ENCODE data around the gene SMAD1.

SMAD1 gene

DNA sequence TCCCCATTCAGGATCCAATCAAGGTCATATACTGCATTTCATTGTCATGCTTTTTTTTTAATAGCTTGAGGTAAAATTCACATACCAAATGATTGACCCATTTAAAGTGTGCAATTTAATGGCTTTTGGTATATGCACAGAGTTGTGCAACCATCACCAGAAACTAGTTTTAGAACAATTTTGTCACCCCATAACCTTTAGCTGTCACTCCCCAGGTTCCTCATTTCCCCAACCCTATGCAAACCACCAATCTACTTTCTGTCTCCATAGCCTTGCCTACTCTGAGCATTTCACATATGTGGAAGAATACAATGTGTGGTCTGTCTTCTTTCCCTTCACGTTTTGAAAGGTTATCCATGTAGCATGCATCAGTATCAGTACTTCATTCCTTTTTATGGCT is 1.4 kb upstream of the SMAD1 start:
- TF ChIP-seq, protein P1, sequence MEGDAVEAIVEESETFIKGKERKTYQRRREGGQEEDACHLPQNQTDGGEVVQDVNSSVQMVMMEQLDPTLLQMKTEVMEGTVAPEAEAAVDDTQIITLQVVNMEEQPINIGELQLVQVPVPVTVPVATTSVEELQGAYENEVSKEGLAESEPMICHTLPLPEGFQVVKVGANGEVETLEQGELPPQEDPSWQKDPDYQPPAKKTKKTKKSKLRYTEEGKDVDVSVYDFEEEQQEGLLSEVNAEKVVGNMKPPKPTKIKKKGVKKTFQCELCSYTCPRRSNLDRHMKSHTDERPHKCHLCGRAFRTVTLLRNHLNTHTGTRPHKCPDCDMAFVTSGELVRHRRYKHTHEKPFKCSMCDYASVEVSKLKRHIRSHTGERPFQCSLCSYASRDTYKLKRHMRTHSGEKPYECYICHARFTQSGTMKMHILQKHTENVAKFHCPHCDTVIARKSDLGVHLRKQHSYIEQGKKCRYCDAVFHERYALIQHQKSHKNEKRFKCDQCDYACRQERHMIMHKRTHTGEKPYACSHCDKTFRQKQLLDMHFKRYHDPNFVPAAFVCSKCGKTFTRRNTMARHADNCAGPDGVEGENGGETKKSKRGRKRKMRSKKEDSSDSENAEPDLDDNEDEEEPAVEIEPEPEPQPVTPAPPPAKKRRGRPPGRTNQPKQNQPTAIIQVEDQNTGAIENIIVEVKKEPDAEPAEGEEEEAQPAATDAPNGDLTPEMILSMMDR (IDR thresholded peaks at IDR 0.05; ENCODE audit: insufficient read depth, low read depth, low read length, missing control alignments): no peak
- H3K4me3 ChIP-seq (ENCODE audit: low read depth, low read length): no peak overlapping the region
- DNase-seq (ENCODE audit: low read depth): peak; percentile 48

- TF ChIP-seq, protein P1 (IDR thresholded peaks at IDR 0.05; ENCODE audit: insufficient read depth, low read depth, low read length, missing control alignments): no peak
- no peak for DNase-seq (ENCODE audit: low read depth)
- H3K4me3 ChIP-seq (ENCODE audit: low read depth, low read length): peak overlapping the region; percentile 64
Observed at GRCh38 chr4:145481942-145482208, 222 bp downstream of the SMAD1 start.

DNA sequence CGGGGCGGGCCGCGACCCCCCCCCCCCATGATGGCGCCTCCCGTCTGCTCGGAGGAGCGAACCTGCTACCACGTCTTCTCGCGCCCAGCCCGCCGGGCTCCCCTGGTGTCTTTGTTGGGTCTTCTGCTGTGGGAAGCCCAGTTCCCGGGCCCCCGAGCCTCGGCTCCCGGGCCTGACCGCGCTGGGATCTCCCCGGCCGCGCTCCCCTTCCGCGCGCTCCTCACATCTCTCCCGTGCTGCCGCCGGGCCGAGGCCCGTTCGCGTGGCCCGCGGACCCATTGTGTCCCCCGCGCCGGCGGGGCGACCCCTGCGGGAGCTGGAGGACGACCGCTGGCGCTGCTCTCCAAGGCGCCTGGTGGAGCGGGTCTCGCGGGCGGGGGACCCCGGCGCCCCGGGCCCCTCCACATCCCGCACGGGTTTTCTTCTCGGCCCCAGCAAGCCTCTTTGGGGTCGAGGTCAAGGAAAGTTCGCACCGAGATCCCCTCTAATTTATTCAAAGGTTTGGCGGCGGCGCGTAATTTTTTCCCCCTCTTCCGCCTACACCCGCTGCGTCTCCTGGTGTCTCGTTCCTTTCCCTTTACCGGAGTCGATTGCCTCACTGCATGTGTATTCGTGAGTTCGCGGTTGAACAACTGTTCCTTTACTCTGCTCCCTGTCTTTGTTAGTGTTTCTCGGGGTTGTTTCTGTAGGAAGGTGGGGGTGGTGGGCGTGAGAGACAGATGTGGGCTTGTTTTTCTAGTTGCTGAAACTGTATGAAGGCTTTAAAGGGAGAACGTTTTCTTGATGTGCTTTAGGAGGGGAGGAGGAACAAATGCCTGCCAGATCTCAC is 770 bp downstream of the SMAD1 start:
- peak; percentile 68 for DNase-seq (ENCODE audit: low read depth)
- H3K4me3 ChIP-seq (ENCODE audit: low read depth, low read length): peak overlapping the region; percentile 64
- TF ChIP-seq, protein P1 (IDR thresholded peaks at IDR 0.05; ENCODE audit: insufficient read depth, low read depth, low read length, missing control alignments): no peak

GRCh38 chr4:145483514-145483913 is 1.9 kb downstream of the SMAD1 start:
- TF ChIP-seq, protein P1 (IDR thresholded peaks at IDR 0.05; ENCODE audit: insufficient read depth, low read depth, low read length, missing control alignments): no peak
- no peak for DNase-seq (ENCODE audit: low read depth)
- peak overlapping the region; percentile 64 for H3K4me3 ChIP-seq (ENCODE audit: low read depth, low read length)

DNA sequence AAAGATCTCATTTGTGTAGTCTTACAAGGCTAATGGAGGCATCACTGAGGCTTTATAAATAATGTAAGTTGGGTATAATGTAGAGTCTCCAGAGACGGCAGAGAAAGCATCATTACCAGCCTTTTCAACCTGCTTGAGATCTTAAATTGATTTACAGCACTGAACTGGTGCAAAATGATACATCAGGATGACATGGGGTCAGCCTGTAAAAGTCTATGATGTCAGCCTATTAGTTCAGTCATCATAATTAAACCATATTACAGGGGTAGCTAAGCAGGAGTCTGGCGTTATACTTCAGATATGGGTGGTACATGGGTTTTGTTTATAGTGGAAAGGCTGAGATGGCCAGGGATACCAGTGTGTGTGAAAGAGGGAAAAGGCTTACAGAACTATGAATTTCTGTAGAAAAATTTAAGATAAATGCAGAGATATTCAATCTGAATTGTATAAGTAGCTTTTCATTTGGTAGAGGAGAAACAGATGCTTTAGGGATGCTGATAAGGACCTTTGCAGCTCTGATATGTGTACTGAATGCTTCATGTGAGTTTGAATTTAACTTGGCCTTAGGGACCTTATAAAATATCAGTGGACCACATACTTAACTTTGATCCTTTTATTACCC is 2.7 kb downstream of the SMAD1 start:
- TF ChIP-seq, protein P1 (IDR thresholded peaks at IDR 0.05; ENCODE audit: insufficient read depth, low read depth, low read length, missing control alignments): no peak
- no peak for DNase-seq (ENCODE audit: low read depth)
- peak overlapping the region; percentile 64 for H3K4me3 ChIP-seq (ENCODE audit: low read depth, low read length)

DNA sequence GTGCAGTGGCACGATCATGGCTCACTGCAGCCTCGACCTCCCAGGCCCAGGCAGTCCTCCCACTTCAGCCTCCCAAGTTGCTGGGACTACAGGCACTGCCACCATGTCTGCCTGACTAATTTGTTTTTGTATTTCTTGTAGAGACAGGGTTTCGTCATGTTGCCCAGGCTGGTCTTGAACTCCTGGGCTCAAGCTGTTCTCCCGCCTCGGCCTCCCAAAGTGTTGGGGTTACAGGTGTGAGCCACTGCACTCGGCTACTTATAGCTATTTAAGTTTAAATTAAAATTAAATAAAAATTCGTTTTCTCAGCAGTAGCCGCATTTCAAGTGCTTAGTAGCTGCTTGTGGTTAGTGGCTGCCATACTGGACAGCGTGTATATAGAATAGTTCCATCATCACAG is 3.5 kb downstream of the SMAD1 start:
- TF ChIP-seq, protein P1 (IDR thresholded peaks at IDR 0.05; ENCODE audit: insufficient read depth, low read depth, low read length, missing control alignments): no peak
- no peak for DNase-seq (ENCODE audit: low read depth)
- no peak overlapping the region for H3K4me3 ChIP-seq (ENCODE audit: low read depth, low read length)
